GM19043 (cell line): ENCODE measurements around the gene SEC22C.

Experiments
- ATAC-seq: cut with Tn5 transposase; IDR thresholded peaks from one replicate; pipeline ENCODE4 v1.9.1; 2021; ENCODE audit warnings: low read depth; ENCODE audit not compliant: unreplicated experiment

Gene SEC22C

GRCh38 chr3:42501321-42501680 lies 80.5 kb downstream of the SEC22C start:
- no peak for ATAC-seq

- ATAC-seq, result no peak
Observed at GRCh38 chr3:42500909-42501308, 80.9 kb downstream of the SEC22C start.

GRCh38 chr3:42500091-42500490 lies 81.7 kb downstream of the SEC22C start:
- ATAC-seq, result no peak

- no peak for ATAC-seq
Observed at GRCh38 chr3:42499478-42499871, 82.3 kb downstream of the SEC22C start.

- no peak for ATAC-seq
Observed at GRCh38 chr3:42498791-42499477, 82.8 kb downstream of the SEC22C start.

GRCh38 chr3:42498034-42498433 lies 83.7 kb downstream of the SEC22C start:
- ATAC-seq, result no peak
